ENCODE measurements around the gene KCNJ5. TPM values are rescaled to one million over a fixed set of nuclear protein-coding genes. Genes with fewer than 3 reads are reported as not detected.

KCNJ5 gene
- total RNA-seq, 2 donors from 2014 or later, result 6.3 to 13.7 TPM

GRCh38 chr11:128891913-128892398, 800 bp downstream of the KCNJ5 start:
- peaks cover 91% of the 10 kb centered on the region for H3K4me1 ChIP-seq
- no peak overlapping the region for H3K4me3 ChIP-seq
- DNase-seq (peak; percentile 56 to 75 (median 70)), ATAC-seq (peak; percentile 22)
- no peaks in the 10 kb centered on the region for H3K27me3 ChIP-seq
- H3K27ac ChIP-seq, result peak overlapping the region; percentile 79 to 87 (median 82)
- intact Hi-C loops (cut with DNase I), result no loop called here
- H3K36me3 ChIP-seq (replicated peaks in 1 of 2; ENCODE audit: insufficient read depth in 1 of 2, low read depth in 2 of 2), result no peaks in the 10 kb centered on the region
- TF ChIP-seq POLR2A (IDR thresholded peaks at IDR 0.05) (peak in 1 of 3 donors; percentile 11), CTCF (IDR thresholded peaks at IDR 0.05) (no peak)
- H3K9me3 ChIP-seq, result no peaks in the 10 kb centered on the region
- WGBS, 2 donors, result 6 to 7% methylated on average over 6 of the region's 6 CpGs

DNA sequence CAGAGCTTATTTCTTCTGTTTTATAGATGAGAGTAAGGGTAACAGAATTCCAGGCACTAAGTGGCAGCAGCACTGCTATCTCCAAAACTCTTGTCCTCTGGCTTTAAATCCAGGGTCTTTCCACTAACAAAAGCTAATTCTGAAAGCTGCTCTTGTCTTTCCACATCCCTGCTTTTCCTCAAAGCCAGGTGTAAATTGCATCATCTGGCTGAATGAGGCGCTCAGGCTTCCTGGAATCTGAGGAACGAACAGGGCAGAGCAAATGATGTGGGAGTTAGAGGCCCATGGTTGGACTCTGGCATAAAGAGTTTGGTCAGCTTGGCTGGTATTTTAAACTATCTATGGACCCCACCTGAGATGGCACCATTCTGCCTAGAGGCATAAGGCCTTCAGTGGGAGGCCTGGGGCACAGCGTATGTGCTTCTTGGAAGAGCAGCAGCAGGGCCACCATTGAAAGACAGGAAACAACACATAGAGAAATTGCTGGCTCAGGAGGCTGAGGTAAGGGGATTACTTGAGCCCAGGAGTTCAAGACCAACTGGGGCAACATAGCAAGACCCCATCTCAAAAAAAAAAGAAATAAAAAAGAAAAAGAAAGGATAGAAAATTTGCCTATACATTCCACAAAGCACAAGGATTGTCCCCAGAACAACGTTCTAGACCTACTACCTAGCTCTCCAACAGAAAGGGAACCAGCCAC, 1.9 kb downstream of the KCNJ5 start:
- 24 to 30% methylated on average over 4 of the region's 4 CpGs for WGBS, 2 donors
- ATAC-seq, result no peak
- no peak overlapping the region for H3K4me3 ChIP-seq
- H3K4me1 ChIP-seq, result peaks cover 89% of the 10 kb centered on the region
- intact Hi-C loops (cut with DNase I), result no loop called here
- no peaks in the 10 kb centered on the region for H3K27me3 ChIP-seq
- peak overlapping the region; percentile 79 to 87 (median 82) for H3K27ac ChIP-seq
- H3K36me3 ChIP-seq (replicated peaks in 1 of 2; ENCODE audit: insufficient read depth in 1 of 2, low read depth in 2 of 2), result no peaks in the 10 kb centered on the region
- no peak for TF ChIP-seq CTCF (IDR thresholded peaks at IDR 0.05)
- TF ChIP-seq POLR2A (IDR thresholded peaks at IDR 0.05), result peak in 1 of 3 donors; percentile 25
- H3K9me3 ChIP-seq, result no peaks in the 10 kb centered on the region
- peak; percentile 50 to 74 (median 58) for DNase-seq

GRCh38 chr11:128893578-128894285, 2.6 kb downstream of the KCNJ5 start:
- H3K9me3 ChIP-seq, result no peaks in the 10 kb centered on the region
- intact Hi-C loops (cut with DNase I), result no loop called here
- H3K27me3 ChIP-seq, result no peaks in the 10 kb centered on the region
- ATAC-seq (no peak), DNase-seq (peak in 3 of 4 donors; percentile 30 to 35 (median 30))
- peak in 1 of 3 donors; percentile 2 for TF ChIP-seq POLR2A (IDR thresholded peaks at IDR 0.05)
- no peak for TF ChIP-seq CTCF (IDR thresholded peaks at IDR 0.05)
- peak overlapping the region; percentile 76 to 87 (median 82) for H3K27ac ChIP-seq
- H3K36me3 ChIP-seq (replicated peaks in 1 of 2; ENCODE audit: insufficient read depth in 1 of 2, low read depth in 2 of 2), result no peaks in the 10 kb centered on the region
- H3K4me1 ChIP-seq, result peaks cover 90% of the 10 kb centered on the region
- 19 to 21% methylated on average over 9 of the region's 9 CpGs for whole genome bisulfite sequencing, 2 donors
- H3K4me3 ChIP-seq, result no peak overlapping the region

- TF ChIP-seq CTCF (IDR thresholded peaks at IDR 0.05) (no peak), POLR2A (IDR thresholded peaks at IDR 0.05) (no peak)
- no peak for ATAC-seq
- no peaks in the 10 kb centered on the region for H3K36me3 ChIP-seq (replicated peaks in 1 of 2; ENCODE audit: insufficient read depth in 1 of 2, low read depth in 2 of 2)
Observed at GRCh38 chr11:128894286-128894681, 3.1 kb downstream of the KCNJ5 start.

More at GRCh38 chr11:128894286-128894681, 3.1 kb downstream of the KCNJ5 start:
- Histone ChIP-seq H3K4me3 (no peak overlapping the region), H3K27me3 (no peaks in the 10 kb centered on the region), H3K27ac (peak overlapping the region; percentile 76 to 87 (median 82)), H3K9me3 (no peaks in the 10 kb centered on the region), H3K4me1 (peaks cover 92% of the 10 kb centered on the region)
- no peak for DNase-seq
- intact Hi-C loops (cut with DNase I), result no loop called here
- WGBS, 2 donors, result 10 to 11% methylated on average over 3 of the region's 3 CpGs
